ELF-1 (cell line): ENCODE measurements around the gene ZNF780B.
A peak's percentile ranks its signal among the peaks of the same experiment; 100 is the strongest.
"Not testable (repeated sequence)": the region's sequence is repeated elsewhere in the genome, so short reads cannot be mapped to it uniquely, and the experiment has no call there.

Experiments used
- DNase-seq: peaks from one replicate; pipeline ENCODE4 v3.0.0-alpha.2; 2016; ENCODE audit warnings: low read depth, low spot score

Gene ZNF780B

GRCh38 chr19:40038047-40038446 is 18.0 kb downstream of the ZNF780B start:
- not testable (repeated sequence) for DNase-seq

- DNase-seq = no peak
These were observed 20.0 kb downstream of the ZNF780B start for GRCh38 chr19:40035996-40036395.

- no peak for DNase-seq
These were observed 22.0 kb downstream of the ZNF780B start for GRCh38 chr19:40033989-40034560.

- DNase-seq = no peak
These were observed 29.4 kb downstream of the ZNF780B start for GRCh38 chr19:40026597-40026970.

- no peak for DNase-seq
These were observed 30.0 kb downstream of the ZNF780B start for GRCh38 chr19:40025938-40026596.

- no peak for DNase-seq
These were observed 32.1 kb downstream of the ZNF780B start for GRCh38 chr19:40023969-40024368.

GRCh38 chr19:40013991-40014390 is 42.0 kb downstream of the ZNF780B start:
- no peak for DNase-seq

GRCh38 chr19:40009674-40010073 is 46.4 kb downstream of the ZNF780B start:
- no peak for DNase-seq

GRCh38 chr19:40006273-40006691 is 49.7 kb downstream of the ZNF780B start:
- DNase-seq = no peak

GRCh38 chr19:40005691-40006272 is 50.2 kb downstream of the ZNF780B start:
- no peak for DNase-seq

- no peak for DNase-seq
These were observed 57.5 kb downstream of the ZNF780B start for GRCh38 chr19:39998501-39998900.

GRCh38 chr19:39997638-39998216 is 58.3 kb downstream of the ZNF780B start:
- DNase-seq = no peak

- peak; percentile 92 for DNase-seq
These were observed 59.0 kb downstream of the ZNF780B start, which contains the start of gene ZNF546 for GRCh38 chr19:39996811-39997637. Gene ZNF546 (plus strand): TSS chr19:39997060. CDS start chr19:39998327, 1,267 bp downstream.

- no peak for DNase-seq
These were observed 59.7 kb downstream of the ZNF780B start for GRCh38 chr19:39996218-39996810.

- DNase-seq = no peak
These were observed 60.2 kb downstream of the ZNF780B start for GRCh38 chr19:39995794-39996193.

- DNase-seq = no peak
These were observed 61.7 kb downstream of the ZNF780B start for GRCh38 chr19:39994361-39994760.

GRCh38 chr19:39993605-39994004 is 62.4 kb downstream of the ZNF780B start:
- DNase-seq = no peak

- no peak for DNase-seq
These were observed 68.4 kb downstream of the ZNF780B start for GRCh38 chr19:39987596-39987995.

GRCh38 chr19:39987167-39987566 is 68.9 kb downstream of the ZNF780B start:
- no peak for DNase-seq

GRCh38 chr19:39986643-39987042 is 69.4 kb downstream of the ZNF780B start:
- DNase-seq = no peak

- no peak for DNase-seq
These were observed 72.2 kb downstream of the ZNF780B start for GRCh38 chr19:39983695-39984300.
